HepG2 (cell line): ENCODE data around the gene TBC1D20. TPM values are rescaled to one million over a fixed set of nuclear protein-coding genes. Genes with fewer than 3 reads are reported as not detected.

Source experiments
- ATF4 ChIP-seq, 2 experiments: fragments of 450-650 bp in 1 of 2; sonication (generic) in 1 of 2; formaldehyde crosslinking; IDR thresholded peaks; 2 replicates each; pipeline versions ENCODE4 v1.5.0 to v1.8.0; 2020 to 2022; ENCODE audit warnings: mild to moderate bottlenecking in 1 of 2, missing genetic modification reagents in 1 of 2
- BCL3 ChIP-seq: sonication (generic); formaldehyde crosslinking; IDR thresholded peaks from 2 replicates; pipeline ENCODE4 v1.5.1; 2020; ENCODE audit warnings: mild to moderate bottlenecking, missing genetic modification reagents, moderate library complexity
- CSRNP2 ChIP-seq: sonication (generic); formaldehyde crosslinking; conservative IDR thresholded peaks from 2 replicates; pipeline ENCODE4 v1.8.0; 2022; ENCODE audit warnings: low read depth, missing genetic modification reagents
- DPF2 ChIP-seq: sonication (generic); formaldehyde crosslinking; IDR thresholded peaks from 2 replicates; pipeline ENCODE4 v1.4.0; 2020; ENCODE audit warnings: mild to moderate bottlenecking, low read depth, missing genetic modification reagents, borderline replicate concordance
- EHMT2 ChIP-seq: fragments of 200-600 bp; sonication (generic); IDR thresholded peaks from 2 replicates; pipeline ENCODE4 v1.7.0; 2017; ENCODE audit warnings: antibody characterized with exemption, low read depth, low read length, borderline replicate concordance
- HNRNPL ChIP-seq: fragments of 200-400 bp; formaldehyde crosslinking; IDR thresholded peaks from 2 replicates; pipeline ENCODE4 v1.6.1; 2017; ENCODE audit warnings: mild to moderate bottlenecking, low read depth, low read length
- ISX ChIP-seq: sonication (generic); formaldehyde crosslinking; conservative IDR thresholded peaks from 2 replicates; pipeline ENCODE4 v1.5.0; 2020; ENCODE audit warnings: missing genetic modification reagents
- LCORL ChIP-seq, 2 experiments: fragments of 450-650 bp in 1 of 2; sonication (generic) in 1 of 2; formaldehyde crosslinking in 1 of 2; IDR thresholded peaks; 2 replicates each; pipeline versions ENCODE4 v1.5.0 to v1.6.1; 2017 to 2020; ENCODE audit warnings: antibody characterized with exemption in 1 of 2, missing genetic modification reagents in 1 of 2
- LRRFIP1 ChIP-seq: sonication (generic); formaldehyde crosslinking; conservative IDR thresholded peaks from 2 replicates; pipeline ENCODE4 v1.4.0; 2020; ENCODE audit warnings: missing genetic modification reagents
- MAFG ChIP-seq: sonication (generic); formaldehyde crosslinking; IDR thresholded peaks from 2 replicates; pipeline ENCODE4 v1.5.1; 2020; ENCODE audit warnings: mild to moderate bottlenecking, missing genetic modification reagents
- MEF2D ChIP-seq: sonication (generic); formaldehyde crosslinking; IDR thresholded peaks from 2 replicates; pipeline ENCODE4 v1.5.1; 2020; ENCODE audit warnings: mild to moderate bottlenecking, missing genetic modification reagents
- THAP11 ChIP-seq: IDR thresholded peaks from 2 replicates; pipeline ENCODE4 v1.6.1; 2016; ENCODE audit warnings: missing biosample characterization, missing genetic modification reagents
- ZNF17 ChIP-seq: sonication (generic); formaldehyde crosslinking; IDR thresholded peaks from 2 replicates; pipeline ENCODE4 v1.5.0; 2020; ENCODE audit warnings: mild to moderate bottlenecking, missing genetic modification reagents
- ZNF280B ChIP-seq: sonication (generic); formaldehyde crosslinking; IDR thresholded peaks from 2 replicates; pipeline ENCODE4 v1.5.0; 2020; ENCODE audit warnings: missing genetic modification reagents, mild to moderate bottlenecking, borderline replicate concordance
- ZNF431 ChIP-seq: sonication (generic); formaldehyde crosslinking; IDR thresholded peaks from 2 replicates; pipeline ENCODE4 v1.9.0; 2022; ENCODE audit warnings: missing genetic modification reagents, low read depth, mild to moderate bottlenecking, borderline replicate concordance
- ZNF670 ChIP-seq: sonication (generic); formaldehyde crosslinking; IDR thresholded peaks from 2 replicates; pipeline ENCODE4 v1.8.0; 2022; ENCODE audit warnings: mild to moderate bottlenecking, missing genetic modification reagents, borderline replicate concordance
- ZNF879 ChIP-seq: sonication (generic); formaldehyde crosslinking; IDR thresholded peaks from 2 replicates; pipeline ENCODE4 v1.8.1; 2023; ENCODE audit warnings: missing genetic modification reagents
- polyA plus RNA-seq, 8 experiments: library from polyadenylated mRNA; depleted of rRNA in 3 of 8; stranded (reverse) in 7 of 8; unstranded in 1 of 8; fragments of >200 nt; fragmentation: Illumina TruSeq in 4 of 8; extraction: Trizol in 4 of 8; gene quantifications; 2 replicates each; pipeline versions ENCODE4 v1.2.1 to v1.2.3, GENCODE V29; 2011 to 2016; ENCODE audit warnings: low read depth in 4 of 8, missing spikeins in 1 of 8, mixed read lengths in 1 of 8; ENCODE audit not compliant: insufficient read depth in 1 of 8
- total RNA-seq, 5 experiments: library from RNA; depleted of rRNA; stranded (reverse); fragments of >200 nt; fragmentation: Illumina TruSeq; extraction: Trizol; gene quantifications; 2 replicates each; pipeline ENCODE4 v1.2.3, GENCODE V29; 2016; ENCODE audit warnings: low read depth in 1 of 5

Gene TBC1D20
- total and polyA plus RNA-seq, 2 of the 13 experiments (the other 11 are each of a cell fraction or from before 2014, with no cell fraction given) = 36.6 to 47.1 TPM

GRCh38 chr20:388034-388994 lies 74.0 kb downstream of the TBC1D20 start (continued):
- TF ChIP-seq LCORL (IDR thresholded peaks at IDR 0.05) (no peak), LCORL (CRISPR knock-in tag; IDR thresholded peaks at IDR 0.05) (no peak), BCL3 (CRISPR knock-in tag) (0 out of 2 replicates have a peak, but pooled peaks have one; percentile 39), MEF2D (CRISPR knock-in tag) (no peak), ISX (CRISPR knock-in tag) (no peak), MAFG (no peak), HNRNPL (no peak), THAP11 (CRISPR knock-in tag) (no peak), ZNF280B (CRISPR knock-in tag) (no peak; the same call in 1 of the 2 replicates), ZNF879 (CRISPR knock-in tag) (no peak), ZNF670 (CRISPR knock-in tag) (no peak), LRRFIP1 (CRISPR knock-in tag) (no peak), EHMT2 (no peak), DPF2 (CRISPR knock-in tag) (no peak), ZNF431 (CRISPR knock-in tag) (no peak), ATF4 (CRISPR knock-in tag; IDR thresholded peaks at IDR 0.05) (no peak), ZNF17 (no peak), CSRNP2 (CRISPR knock-in tag) (no peak)
